Skin epidermis (tissue), 12 donors: ENCODE measurements around the gene FILIP1L.

Experiments
- H3K27ac ChIP-seq, 21 experiments: fragments of 200-600 bp; sonication (generic) in 11 of 21; one replicate each; pipeline ENCODE4 v1.5.0; 2020; ENCODE audit warnings: mild to moderate bottlenecking in 3 of 21, inconsistent platforms in 2 of 21, moderate library complexity in 2 of 21
- H3K4me3 ChIP-seq, 7 experiments: fragments of 200-600 bp; sonication (generic) in 2 of 7; one replicate each; pipeline ENCODE4 v1.5.0; 2020; ENCODE audit warnings: inconsistent platforms in 2 of 7, mild to moderate bottlenecking in 2 of 7, moderate library complexity in 1 of 7

Gene FILIP1L

DNA sequence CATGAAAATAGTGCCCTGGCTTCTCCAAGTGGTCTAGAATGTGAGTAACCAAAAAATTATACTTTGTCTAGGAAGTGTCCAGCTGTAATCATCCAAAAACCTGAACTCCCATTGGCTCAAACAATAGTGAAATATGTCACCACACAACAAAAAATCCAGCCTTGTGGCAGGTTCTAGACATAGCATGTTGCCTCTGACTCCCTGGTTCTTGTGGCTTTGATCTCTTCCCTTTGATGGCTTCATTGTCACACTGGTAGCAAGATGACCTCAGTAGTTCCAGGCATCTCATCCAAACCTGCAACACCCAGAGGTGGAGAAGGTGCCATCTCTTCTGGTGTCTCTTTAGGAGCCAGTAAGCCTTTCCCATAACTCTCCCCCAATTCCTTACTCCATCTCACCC is 222.0 kb downstream of the FILIP1L start:
- Histone ChIP-seq H3K27ac (no peak overlapping the region), H3K4me3 (no peak overlapping the region)

DNA sequence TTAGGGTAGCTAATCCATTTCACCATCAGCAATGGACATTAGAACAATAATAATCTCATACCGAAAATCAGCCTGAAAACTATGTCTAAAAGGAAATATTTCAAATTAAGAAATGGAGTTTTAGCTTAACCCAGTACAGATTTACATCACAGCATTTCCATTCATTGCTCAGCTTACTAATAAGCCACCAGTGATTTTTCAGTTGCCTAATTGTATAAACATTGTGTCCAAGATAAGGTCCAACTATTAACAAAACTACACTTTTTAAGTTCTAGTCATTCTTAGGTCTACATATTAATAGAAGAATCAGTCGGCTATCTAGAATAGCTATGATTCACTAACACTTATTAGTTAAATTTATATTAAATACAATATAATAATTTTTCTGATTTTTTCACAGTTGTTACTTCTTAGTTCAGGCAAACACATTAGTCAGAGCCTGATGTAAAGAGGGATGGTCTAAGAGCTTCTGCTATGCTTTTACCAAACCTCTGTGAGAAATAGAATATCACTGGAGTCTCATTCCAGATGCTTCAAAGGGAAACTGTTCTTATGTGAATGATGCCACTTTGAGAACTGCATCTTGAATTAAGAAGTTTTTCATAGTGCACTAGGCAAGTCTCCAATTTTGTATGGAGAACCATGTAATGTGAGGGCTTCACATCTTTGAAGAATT is 222.6 kb downstream of the FILIP1L start:
- no peak overlapping the region for H3K4me3 ChIP-seq
- no peak overlapping the region for H3K27ac ChIP-seq

DNA sequence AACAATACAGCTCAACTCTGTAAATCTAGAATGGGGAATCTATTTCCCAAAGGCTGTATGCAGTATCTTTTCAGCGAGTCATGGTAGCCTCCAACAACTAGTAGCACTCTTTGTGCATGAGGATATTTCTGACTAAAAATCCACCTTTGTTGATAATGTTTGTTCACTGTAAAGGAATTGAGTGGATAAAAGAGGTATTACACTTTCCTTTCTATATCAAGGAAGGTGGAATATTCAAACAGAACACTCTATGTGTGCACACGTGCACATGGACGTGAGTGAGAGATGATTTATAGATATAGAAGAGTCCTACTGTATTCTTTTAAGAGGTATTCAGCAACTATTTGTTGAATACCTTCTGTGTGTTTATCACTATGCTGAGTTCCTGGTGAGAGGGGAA is 228.4 kb downstream of the FILIP1L start:
- Histone ChIP-seq H3K4me3 (no peak overlapping the region), H3K27ac (no peak overlapping the region)

DNA sequence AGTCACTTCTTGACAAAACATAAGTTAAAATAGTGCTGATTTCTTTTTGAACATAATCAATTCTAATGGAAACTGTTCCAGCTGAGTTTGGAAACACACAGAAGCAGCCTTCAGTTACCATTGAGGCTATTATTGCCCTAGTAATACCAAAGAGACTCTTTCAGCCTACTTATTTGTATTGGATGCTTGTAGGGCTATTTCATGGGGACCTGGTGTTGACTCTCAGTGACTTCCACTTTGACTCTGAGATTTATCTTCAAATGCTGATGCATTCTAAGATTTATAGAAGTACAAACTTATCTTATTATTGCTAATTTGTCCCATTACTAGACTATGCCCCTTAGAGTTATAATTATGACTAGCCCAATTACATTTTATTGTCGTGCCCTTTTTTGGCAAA is 229.2 kb downstream of the FILIP1L start:
- Histone ChIP-seq H3K4me3 (no peak overlapping the region), H3K27ac (no peak overlapping the region)

DNA sequence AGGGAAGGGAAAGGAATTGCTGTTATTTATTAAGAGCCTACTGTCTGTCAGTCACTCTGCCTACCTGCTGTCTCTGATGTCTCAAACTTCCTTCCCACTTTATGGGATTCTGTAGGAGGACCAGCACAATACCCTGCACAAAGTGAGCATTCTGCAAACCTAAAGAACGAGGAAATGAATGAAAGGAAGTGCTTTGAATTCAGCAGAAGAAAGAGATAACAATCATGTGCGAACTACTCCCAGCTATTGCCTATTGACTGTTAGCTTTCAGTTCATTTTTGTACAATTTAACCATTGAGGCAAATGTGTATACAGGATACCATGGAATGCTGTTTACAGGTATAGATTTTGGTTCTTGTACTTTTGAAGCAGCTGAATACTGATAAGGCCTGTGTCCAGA is 229.8 kb downstream of the FILIP1L start:
- Histone ChIP-seq H3K4me3 (no peak overlapping the region), H3K27ac (peak overlapping the region in 2 of 21 experiments; percentile 5 to 25)

DNA sequence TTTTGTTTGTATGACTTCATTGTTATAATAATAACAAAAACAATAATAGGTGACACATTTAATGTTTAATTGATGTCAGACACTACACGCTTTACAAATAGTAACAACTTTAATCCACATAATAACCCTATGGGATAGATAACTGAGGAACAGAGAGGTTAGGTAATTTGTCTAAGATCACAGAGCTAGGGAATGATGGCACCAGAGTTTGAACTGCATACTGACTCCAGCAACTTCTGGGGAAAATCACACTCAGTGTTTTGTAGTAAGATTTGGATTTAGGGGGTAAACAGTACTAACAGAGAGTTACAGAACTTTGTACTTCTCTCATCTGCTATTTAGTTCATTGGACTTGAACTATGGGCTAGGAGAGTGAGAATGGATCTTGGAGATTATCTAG is 230.6 kb downstream of the FILIP1L start:
- H3K27ac ChIP-seq, result peak overlapping the region in 1 of 21 experiments; percentile 25
- no peak overlapping the region for H3K4me3 ChIP-seq

DNA sequence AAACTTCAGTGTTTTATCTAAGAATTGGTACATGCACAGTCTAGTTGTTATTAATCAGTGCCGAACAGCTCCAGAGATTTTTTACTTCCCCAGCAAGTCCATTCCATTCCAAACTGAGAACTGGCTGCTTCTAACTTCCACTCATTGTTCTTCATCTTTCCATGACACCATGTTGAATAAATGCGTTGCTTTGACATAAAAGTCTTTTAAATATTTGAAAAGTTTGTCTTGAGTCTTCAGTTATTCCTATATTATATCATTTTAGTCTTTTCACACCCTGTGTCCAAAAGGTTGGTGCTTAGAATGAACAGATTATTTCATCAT is 231.2 kb downstream of the FILIP1L start:
- no peak overlapping the region for H3K27ac ChIP-seq
- no peak overlapping the region for H3K4me3 ChIP-seq

DNA sequence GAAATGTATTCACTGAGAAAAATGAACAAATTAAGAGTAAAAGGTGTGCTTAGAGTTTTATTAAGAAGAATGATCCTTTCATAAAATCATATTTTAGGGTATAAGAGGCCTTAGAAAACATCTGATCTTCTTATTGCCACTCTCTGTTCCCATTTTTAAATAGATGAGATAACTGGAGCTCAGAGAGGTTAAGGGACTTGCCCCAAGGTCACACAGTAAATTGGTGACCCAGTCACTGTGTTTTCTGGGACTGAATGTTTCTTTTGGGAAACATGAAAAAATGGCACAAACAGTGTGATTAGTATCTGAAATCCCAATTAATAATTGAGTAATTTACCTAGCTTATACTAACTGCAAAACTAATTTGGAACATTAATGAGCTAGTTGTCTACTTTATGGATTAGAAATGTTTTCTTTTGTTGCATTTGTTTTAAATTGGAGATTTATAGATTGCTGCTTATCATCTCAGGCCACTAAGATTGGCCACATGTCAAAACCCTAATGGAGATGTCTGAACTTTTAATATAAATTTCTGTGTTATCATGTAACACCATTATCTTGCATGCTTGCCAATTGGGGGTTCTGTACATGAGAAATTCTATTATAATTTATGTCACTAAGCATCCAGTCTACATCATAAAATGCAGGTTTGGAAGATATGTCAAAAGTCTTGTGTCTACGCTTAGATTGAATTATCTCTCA is 231.7 kb downstream of the FILIP1L start:
- Histone ChIP-seq H3K4me3 (no peak overlapping the region), H3K27ac (peak overlapping the region in 3 of 21 experiments; percentile 40 to 75 (median 74))

DNA sequence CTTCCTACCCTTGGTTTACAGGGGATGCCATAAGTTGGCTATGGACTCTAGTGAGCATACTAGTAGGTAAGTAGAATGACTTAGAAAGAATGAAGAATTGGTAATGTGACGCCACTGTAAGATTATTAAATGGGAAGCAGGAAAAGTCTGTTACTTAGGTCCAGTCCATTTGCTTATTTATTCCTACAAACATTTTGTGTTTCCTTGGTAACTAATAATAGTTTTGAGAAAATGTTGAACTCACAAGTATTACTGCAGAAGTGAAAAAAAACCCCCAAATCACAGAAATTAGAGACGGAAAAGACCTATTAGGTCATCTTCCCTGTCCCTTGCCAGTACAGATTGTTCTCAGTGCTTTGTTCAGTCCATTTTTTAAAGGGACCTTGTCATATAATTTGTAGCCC is 233.2 kb downstream of the FILIP1L start:
- H3K4me3 ChIP-seq, result no peak overlapping the region
- H3K27ac ChIP-seq, result peak overlapping the region in 11 of 21 experiments; percentile 5 to 75 (median 63)

DNA sequence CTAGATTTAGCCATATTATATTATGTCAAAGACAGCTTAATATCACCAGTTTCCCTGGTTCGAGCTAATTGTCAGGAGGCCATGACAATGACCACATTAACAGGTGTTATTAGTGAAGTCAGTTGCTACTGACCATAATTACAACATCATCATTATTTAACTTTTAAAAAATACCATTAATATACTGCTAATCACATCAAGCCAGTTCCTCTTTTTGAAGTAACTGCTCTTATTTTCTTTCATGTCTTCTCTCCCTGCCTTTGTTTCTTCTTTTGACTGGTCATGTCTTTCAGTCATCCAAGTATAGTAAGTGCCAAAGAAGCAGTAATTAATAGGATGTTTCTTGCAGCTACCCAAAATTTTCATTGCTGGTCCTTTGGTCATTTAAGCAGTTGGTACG is 235.0 kb downstream of the FILIP1L start:
- Histone ChIP-seq H3K4me3 (no peak overlapping the region), H3K27ac (peak overlapping the region in 2 of 21 experiments; percentile 14 to 26)

DNA sequence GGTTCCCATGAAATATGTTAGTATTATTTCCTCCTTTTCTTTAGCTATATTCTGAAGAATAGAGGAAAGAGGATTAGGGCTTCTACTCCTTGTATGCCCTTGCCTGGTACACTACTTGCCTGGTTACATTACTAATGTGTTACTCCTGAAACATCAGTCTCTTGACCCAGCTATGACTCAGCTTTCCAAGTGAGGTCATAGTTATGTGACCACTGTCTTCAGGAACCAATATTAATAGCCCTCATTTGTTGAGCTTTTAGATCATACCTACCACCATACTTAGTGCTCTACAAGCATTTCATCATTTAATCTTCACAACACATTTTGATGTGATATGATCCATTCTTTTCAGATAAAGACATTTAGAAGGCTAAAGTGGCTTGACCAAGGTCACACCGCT is 236.3 kb downstream of the FILIP1L start:
- Histone ChIP-seq H3K27ac (peak overlapping the region in 6 of 21 experiments; percentile 10 to 96 (median 30)), H3K4me3 (no peak overlapping the region)

DNA sequence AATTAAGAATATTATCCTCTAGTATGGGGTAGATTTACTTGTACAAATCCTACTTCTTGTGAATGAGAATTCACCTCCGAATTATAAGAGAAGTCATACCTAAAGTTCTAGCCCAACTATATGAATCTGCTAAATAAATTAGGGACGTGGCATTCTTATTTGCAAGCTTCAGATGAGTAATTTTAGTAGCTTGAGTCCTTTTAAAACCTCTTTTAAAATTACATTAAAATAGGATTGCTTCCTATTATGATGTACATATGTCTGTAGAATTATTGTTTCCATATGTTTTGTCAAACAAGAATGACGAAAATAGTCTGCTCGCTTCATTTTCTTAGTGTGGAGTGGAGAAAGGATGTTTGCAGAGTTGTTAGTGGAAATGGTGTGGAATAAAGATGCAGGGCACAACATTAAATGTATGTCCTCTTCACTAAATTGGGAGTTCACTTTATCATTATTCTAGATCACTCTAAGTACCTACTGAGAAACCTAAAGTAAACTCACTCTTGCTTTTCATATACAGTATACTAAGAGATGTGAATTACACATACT is 237.2 kb downstream of the FILIP1L start:
- H3K27ac ChIP-seq, result peak overlapping the region in 16 of 21 experiments; percentile 78 to 96 (median 90)
- H3K4me3 ChIP-seq, result peak overlapping the region in 3 of 7 experiments; percentile 43 to 61 (median 56)

DNA sequence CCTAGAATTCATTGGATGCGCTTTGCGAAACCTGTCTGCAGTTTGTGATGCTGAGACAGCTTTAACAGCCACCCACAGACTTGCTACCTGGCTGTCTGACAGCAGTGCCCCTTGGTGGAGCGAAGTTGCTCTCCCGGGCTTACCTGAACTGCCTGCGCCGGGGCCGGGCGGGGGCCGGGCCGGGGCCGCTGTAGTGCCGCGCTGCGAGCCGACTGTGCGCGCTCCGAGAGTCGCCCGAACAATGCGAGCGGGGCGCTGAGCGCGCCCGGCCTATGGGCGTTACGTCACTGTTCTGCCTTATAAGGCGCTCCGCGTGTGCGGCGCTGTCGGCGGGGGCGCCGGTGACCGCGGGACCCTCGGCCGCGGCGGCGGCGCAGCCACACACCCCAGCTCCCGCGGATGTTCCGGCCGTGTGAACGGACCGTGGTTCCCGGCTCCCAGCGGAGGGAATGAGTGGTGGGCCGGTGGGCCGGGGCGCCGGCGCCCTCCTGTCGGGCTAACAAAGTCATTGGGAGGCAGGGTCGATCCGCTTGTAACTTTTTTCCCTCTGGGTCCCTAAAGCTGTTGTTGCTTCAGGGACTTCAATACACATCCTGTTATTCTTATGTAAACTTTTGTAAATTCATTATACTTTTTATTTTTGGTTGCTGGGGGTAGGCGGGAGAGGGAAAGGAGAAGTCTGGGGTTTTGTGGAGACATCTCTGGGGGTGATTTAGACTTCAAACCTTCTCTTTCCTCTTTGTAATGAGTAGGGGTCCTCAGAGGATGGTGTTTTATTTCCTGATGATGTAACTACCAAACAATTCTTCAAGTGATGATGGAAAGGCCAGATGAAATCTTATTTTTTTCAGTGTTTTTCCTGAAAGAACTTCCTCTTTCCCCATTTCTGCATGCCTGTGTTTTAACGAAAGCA is 238.1 kb downstream of the FILIP1L start:
- peak overlapping the region; percentile 43 to 64 (median 58) for H3K4me3 ChIP-seq
- H3K27ac ChIP-seq, result peak overlapping the region; percentile 52 to 96 (median 90)

DNA sequence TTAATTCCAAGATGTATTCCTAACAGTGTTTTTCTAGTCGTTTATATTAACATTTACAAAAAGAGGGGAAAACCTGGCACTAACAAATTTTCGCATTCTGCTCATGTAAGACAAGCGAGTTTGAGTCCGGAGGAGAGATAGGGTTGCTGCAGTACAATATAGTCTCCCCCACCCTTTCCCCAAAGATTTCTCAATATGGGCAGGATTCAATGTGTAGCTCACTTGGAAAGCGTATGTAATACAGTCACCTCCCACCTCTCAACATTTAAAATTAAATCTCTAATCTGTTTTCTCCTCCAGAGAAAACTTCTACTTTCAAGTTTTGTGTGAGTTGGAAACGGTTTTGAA is 238.7 kb downstream of the FILIP1L start:
- H3K27ac ChIP-seq, result peak overlapping the region; percentile 28 to 96 (median 90)
- peak overlapping the region; percentile 43 to 64 (median 58) for H3K4me3 ChIP-seq

DNA sequence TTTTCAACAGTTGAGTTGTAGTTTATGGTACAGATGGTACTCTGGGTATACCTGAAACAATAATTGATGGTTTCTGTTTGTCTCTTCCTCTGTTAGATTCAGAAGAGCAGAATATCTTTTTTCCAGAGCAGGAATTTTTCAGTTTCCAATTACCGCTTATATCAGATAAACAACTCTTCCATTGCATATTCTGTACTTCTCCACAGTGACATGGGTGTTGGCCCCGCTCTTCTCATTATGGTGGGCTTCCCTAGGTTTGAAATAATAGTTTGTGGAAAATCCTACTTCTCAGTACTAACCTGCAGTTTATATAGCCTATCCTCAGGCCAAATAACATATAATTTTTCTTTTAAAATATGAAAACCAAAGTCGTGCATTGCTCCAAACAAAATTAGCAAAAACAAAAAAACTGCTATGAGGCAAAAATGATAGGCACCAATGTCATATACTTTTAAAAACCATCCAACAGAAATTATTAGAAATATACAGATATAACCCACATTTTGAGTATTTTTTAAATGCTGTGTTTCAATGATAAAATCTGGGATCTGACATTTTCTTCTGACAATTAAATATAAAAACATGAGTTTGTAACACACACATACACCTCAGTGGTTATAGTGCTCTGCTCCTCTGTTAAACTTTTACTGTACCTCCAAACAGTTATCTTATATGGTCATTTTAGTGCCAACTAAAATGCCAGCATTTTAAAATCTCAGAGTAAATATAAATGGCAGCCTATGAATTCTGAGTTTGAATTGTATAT is 239.9 kb downstream of the FILIP1L start:
- Histone ChIP-seq H3K27ac (peak overlapping the region in 13 of 21 experiments; percentile 83 to 96 (median 90)), H3K4me3 (peak overlapping the region; percentile 15 to 64 (median 56))

DNA sequence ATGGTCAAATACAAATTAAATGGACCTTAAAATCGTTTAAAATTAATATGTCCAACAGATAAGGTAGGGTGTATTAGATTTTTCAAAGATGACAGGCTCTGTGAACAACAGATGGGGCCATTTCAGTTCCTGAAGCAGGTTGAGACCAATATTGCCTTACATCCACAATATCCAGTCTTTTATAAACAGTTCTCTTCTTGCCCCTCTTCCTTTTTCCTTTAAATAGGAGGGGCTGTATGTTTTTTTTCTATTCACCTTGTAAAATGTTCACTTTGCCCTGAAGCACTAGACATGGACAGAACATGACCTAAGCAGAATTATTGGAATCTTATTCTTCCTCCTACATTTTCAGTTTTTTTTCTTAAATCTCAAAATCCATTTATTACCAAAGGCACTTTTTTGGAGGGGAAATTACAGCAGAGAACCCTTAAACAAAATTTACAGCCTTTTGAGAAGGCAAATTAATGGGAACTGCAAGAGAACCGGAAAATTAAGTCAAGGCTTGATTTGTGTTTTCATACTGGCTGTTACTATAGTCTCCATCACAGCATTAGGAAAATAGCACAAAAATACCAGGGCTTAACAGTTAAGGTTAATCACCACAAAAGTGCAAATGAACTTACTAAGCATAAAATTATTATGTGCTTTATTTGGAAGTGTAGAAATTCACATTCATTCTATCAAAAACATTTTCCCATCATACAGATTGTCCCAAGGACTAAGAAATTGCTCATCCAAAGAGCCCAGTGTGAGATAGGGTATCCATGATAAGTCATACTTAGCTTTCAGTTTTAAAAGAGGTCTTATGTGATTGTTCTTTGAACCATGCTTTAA is 240.8 kb downstream of the FILIP1L start:
- Histone ChIP-seq H3K4me3 (peak overlapping the region; percentile 1 to 64 (median 56)), H3K27ac (peak overlapping the region in 13 of 21 experiments; percentile 13 to 96 (median 90))

DNA sequence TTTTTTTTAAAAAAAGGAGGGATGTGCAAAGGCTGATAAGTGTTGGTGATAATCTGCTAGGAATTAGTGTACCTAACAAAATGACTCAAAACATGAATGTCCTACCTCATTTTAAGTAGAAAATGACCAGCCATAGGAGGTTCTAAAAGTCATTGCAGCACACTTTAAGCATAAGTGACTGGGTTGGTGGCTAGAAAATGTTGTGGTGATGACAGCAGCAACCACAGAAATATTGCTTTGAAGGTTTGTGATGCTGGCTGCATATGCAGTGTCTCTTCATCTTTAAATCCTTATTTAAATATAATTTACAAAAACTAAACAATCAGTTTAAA is 241.4 kb downstream of the FILIP1L start:
- Histone ChIP-seq H3K27ac (peak overlapping the region in 10 of 21 experiments; percentile 24 to 96 (median 89)), H3K4me3 (peak overlapping the region; percentile 1 to 64 (median 49))

DNA sequence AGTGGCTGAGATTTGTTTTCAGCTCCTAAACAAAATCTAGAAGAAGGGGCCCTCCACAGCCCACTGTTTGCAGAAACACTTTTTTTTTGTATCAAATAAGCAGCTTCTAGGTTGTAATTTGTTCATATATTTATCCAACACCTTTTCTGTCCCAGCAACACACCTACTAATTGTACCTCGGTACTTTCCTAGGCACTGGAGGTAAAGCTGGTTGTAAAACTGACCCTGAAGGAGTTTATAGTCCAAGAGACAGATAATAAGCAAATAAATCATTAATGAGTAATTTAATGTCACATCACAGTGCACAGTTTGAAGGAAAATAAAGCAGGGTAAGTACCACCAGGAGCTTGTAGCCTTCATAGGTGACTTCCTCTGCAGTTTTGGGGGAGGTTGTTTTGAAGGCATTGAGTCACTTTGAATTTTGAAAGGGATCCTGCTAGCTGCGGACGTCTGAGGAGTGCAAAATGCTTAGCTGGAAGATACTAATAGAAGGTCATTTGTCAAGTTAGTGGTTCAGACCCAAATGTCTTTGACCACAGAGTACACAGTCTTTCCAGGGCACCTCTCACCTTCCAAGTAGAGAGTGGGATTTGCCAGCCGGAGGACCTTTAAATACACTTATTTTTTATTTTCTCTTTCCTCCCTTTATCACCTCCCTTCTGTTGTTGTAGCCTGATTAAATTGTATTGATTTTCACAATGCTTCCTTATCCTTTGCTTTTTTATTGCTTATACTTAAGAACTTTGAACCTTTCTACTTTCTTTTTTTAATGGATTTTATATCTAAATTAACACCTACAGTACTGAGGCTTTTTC is 242.9 kb downstream of the FILIP1L start:
- H3K27ac ChIP-seq, result peak overlapping the region in 4 of 21 experiments; percentile 10 to 34 (median 28)
- no peak overlapping the region for H3K4me3 ChIP-seq
